CD4-positive, alpha-beta memory T cell (primary cell): Measurements from ENCODE around the gene SMKR1. TPM values are rescaled to one million over a fixed set of nuclear protein-coding genes. Genes with fewer than 3 reads are reported as not detected.
A peak's percentile ranks its signal among the peaks of the same experiment; 100 is the strongest.

Experiments used
- CTCF ChIA-PET: fragments of 350-600 bp; sonication (Branson Sonifier 250); formaldehyde crosslinking; loops from one replicate; lab custom pipeline; 2021; ENCODE audit warnings: inconsistent platforms; ENCODE audit not compliant: partially characterized antibody; lab: Charles Lee
- POLR2A ChIA-PET: fragments of 350-600 bp; sonication (Branson Sonifier 250); formaldehyde crosslinking; loops from one replicate; lab custom pipeline; 2021; ENCODE audit not compliant: partially characterized antibody; lab: Charles Lee
- DNase-seq, 5 donors: peaks; one replicate each; pipeline versions ENCODE4 v3.0.0 to v3.0.0-alpha.2; 2020 to 2022; ENCODE audit warnings: mixed read lengths in 1 of 5
- H3K27ac ChIP-seq: one replicate; pipeline ENCODE4 v1.7.0; 2013; ENCODE audit warnings: low read depth, low read length
- H3K27me3 ChIP-seq: 2 replicates; pipeline ENCODE4 v1.7.0; 2013; ENCODE audit warnings: mild to moderate bottlenecking, low read length, moderate library complexity; ENCODE audit not compliant: insufficient read depth
- H3K36me3 ChIP-seq: 2 replicates; pipeline ENCODE4 v1.7.0; 2013; ENCODE audit warnings: mild to moderate bottlenecking, low read length, moderate library complexity; ENCODE audit not compliant: insufficient read depth
- H3K4me1 ChIP-seq: 2 replicates; pipeline ENCODE4 v1.7.0; 2013; ENCODE audit warnings: mild to moderate bottlenecking, low read length, moderate library complexity; ENCODE audit not compliant: insufficient read depth
- H3K4me3 ChIP-seq, 2 donors: one replicate each; pipeline ENCODE4 v1.7.0; 2013; ENCODE audit warnings: low read length in 2 of 2, mild to moderate bottlenecking in 1 of 2
- H3K9me3 ChIP-seq, 2 donors: one replicate each; pipeline ENCODE4 v1.7.0; 2013; ENCODE audit warnings: low read length in 2 of 2, control low read depth in 1 of 2; ENCODE audit not compliant: control insufficient read depth in 1 of 2
- H3K27ac Mint-ChIP-seq, 7 donors: one replicate each; pipeline ENCODE4 v1.8.0; 2020 to 2021; ENCODE audit warnings: mixed read lengths in 7 of 7, mild to moderate bottlenecking in 6 of 7, inconsistent platforms in 3 of 7, moderate library complexity in 3 of 7
- H3K27me3 Mint-ChIP-seq, 2 donors: one replicate each; pipeline ENCODE4 v1.8.0; 2020 to 2021; ENCODE audit warnings: mixed read lengths in 2 of 2
- H3K36me3 Mint-ChIP-seq, 2 donors: one replicate each; pipeline ENCODE4 v1.8.0; 2020 to 2021; ENCODE audit warnings: mixed read lengths in 2 of 2, inconsistent platforms in 1 of 2, mild to moderate bottlenecking in 1 of 2
- H3K4me1 Mint-ChIP-seq, 4 donors: one replicate each; pipeline ENCODE4 v1.8.0; 2020 to 2021; ENCODE audit warnings: mixed read lengths in 4 of 4, mild to moderate bottlenecking in 1 of 4
- H3K4me3 Mint-ChIP-seq, 8 donors: one replicate each; pipeline ENCODE4 v1.8.0; 2020 to 2021; ENCODE audit warnings: mixed read lengths in 8 of 8, mild to moderate bottlenecking in 7 of 8, moderate library complexity in 6 of 8, inconsistent platforms in 3 of 8
- H3K9me3 Mint-ChIP-seq, 8 donors: one replicate each; pipeline ENCODE4 v1.8.0; 2020 to 2021; ENCODE audit warnings: mixed read lengths in 8 of 8, mild to moderate bottlenecking in 5 of 8, inconsistent platforms in 3 of 8, moderate library complexity in 1 of 8
- intact Hi-C: fragments of 100-400 bp; cut with micrococcal nuclease; formaldehyde crosslinking; loops from one replicate; pipeline ENCODE4 v1.15.1; 2023
- polyA plus RNA-seq, 2 donors: library from polyadenylated mRNA; unstranded; fragments of 300-500 nt; fragmentation: Illumina TruSeq; gene quantifications; one replicate each; pipeline ENCODE4 v1.2.3, GENCODE V29; 2021
- total RNA-seq, 2 experiments: library from RNA; stranded (reverse); gene quantifications; one replicate each; pipeline ENCODE4 v1.2.3, GENCODE V29; 2021

SMKR1 gene
- total and polyA plus RNA-seq, 4 experiments from 2014 or later: 1.2 to 7.9 (median 2.0) TPM

DNA sequence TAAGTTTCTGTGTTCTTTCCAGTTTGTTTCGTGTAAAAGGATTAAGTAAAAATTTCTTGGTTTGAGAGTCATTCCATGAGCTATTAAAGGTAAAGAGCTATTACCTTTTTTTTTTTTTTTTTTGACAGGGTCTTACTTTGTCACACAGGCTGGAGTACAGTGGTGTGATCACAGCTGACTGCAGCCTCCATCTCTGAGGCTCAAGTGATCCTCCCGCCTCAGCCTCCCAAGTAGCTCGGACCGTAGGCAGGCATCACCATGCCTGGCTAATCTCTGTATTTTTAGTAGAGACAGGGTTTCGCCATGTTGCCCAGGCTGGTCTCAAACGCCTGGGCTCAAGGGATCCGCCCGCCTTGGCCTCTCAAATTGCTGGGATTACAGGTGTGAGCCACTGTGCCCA is 1.4 kb downstream of the SMKR1 start:
- DNase-seq: no peak
- POLR2A ChIA-PET: interaction anchor here (0.5 to 2.6 kb wide), 2 partner anchors 108 to 384 kb away, joined by 3 to 11 read pairs; partner anchors contain the start of gene NRF1
- CTCF ChIA-PET: interaction anchor here (0.7 to 1.2 kb wide), 3 partner anchors 70 to 895 kb away, joined by 3 to 5 read pairs (median 3); partner anchors contain the start of gene STRIP2

DNA sequence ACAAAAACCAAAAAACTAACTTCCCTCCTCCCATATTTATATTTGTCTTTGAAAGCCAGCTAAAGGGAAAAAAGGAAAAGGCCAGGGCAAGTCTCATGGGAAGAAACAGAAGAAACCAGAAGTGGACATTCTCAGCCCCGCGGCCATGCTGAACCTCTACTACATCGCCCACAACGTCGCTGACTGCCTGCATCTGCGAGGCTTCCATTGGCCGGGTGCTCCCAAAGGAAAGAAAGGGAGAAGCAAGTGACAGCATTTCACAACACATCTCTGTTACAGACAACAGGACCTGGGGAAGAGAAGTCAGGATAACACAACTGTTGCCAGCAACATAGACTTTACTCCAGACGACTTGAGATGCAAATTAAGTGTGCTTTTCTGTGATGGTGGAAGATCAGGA is 9.9 kb downstream of the SMKR1 start:
- Mint-ChIP-seq H3K9me3 (peaks cover 0 to 1% (median 0%) of the 10 kb centered on the region in 8 donors), H3K36me3 (no peaks in the 10 kb centered on the region), H3K27me3 (no peaks in the 10 kb centered on the region), H3K27ac (peak overlapping the region in 1 of 7 donors; percentile 36), H3K4me1 (no peaks in the 10 kb centered on the region), H3K4me3 (no peak overlapping the region)
- no peak for DNase-seq
- H3K4me1 ChIP-seq: no peaks in the 10 kb centered on the region
- H3K27me3 ChIP-seq: no peaks in the 10 kb centered on the region
- CTCF ChIA-PET: no interaction called here
- no peaks in the 10 kb centered on the region for H3K36me3 ChIP-seq
- no peaks in the 10 kb centered on the region for H3K9me3 ChIP-seq
- intact Hi-C loops: no loop called here
- no peak overlapping the region for H3K27ac ChIP-seq
- POLR2A ChIA-PET: no interaction called here
- no peak overlapping the region for H3K4me3 ChIP-seq

More for the DNA sequence above, 1.4 kb downstream of the SMKR1 start:
- no peak overlapping the region for H3K4me3 ChIP-seq
- H3K27me3 ChIP-seq: no peaks in the 10 kb centered on the region
- no peaks in the 10 kb centered on the region for H3K36me3 ChIP-seq
- peaks cover 6% of the 10 kb centered on the region for H3K4me1 ChIP-seq
- Mint-ChIP-seq H3K36me3 (no peaks in the 10 kb centered on the region), H3K27ac (peak overlapping the region in 6 of 7 donors; percentile 41 to 97 (median 92)), H3K4me1 (peaks cover 6 to 18% (median 12%) of the 10 kb centered on the region in 4 donors), H3K27me3 (no peaks in the 10 kb centered on the region), H3K4me3 (peak overlapping the region; percentile 20 to 91 (median 85)), H3K9me3 (no peaks in the 10 kb centered on the region)
- no peak overlapping the region for H3K27ac ChIP-seq
- intact Hi-C loops: no loop called here
- H3K9me3 ChIP-seq: no peaks in the 10 kb centered on the region

DNA sequence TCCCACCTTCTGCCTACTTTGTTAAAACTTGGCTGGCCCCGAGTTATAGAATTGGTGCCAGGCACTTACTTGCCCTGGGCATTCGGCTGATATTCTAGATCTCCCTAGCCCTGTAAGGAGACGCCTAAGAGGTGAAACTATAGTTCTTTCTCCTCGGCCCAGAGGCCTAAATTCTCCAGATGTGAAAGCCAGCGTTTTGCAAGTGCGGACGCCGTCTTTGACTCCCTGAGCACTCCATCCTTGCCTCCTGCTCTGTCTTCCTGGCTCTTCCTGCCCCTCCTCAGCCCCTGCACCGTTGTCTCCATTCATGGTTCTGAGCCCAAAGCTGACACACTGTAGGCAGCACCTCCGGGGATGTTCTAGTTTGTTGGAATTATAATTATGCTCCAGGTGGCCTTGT is 11.2 kb downstream of the SMKR1 start:
- no peak for DNase-seq
- no peak overlapping the region for H3K4me3 Mint-ChIP-seq
- no peaks in the 10 kb centered on the region for H3K4me1 Mint-ChIP-seq
- ChIA-PET POLR2A (no interaction called here), CTCF (no interaction called here)
- no peaks in the 10 kb centered on the region for H3K4me1 ChIP-seq
- no peak overlapping the region for H3K4me3 ChIP-seq
- H3K36me3 Mint-ChIP-seq: no peaks in the 10 kb centered on the region
- H3K27me3 ChIP-seq: no peaks in the 10 kb centered on the region
- H3K27me3 Mint-ChIP-seq: no peaks in the 10 kb centered on the region
- no peak overlapping the region for H3K27ac ChIP-seq
- H3K9me3 Mint-ChIP-seq: peaks cover 0 to 1% (median 0%) of the 10 kb centered on the region in 8 donors
- intact Hi-C loops: no loop called here
- no peaks in the 10 kb centered on the region for H3K36me3 ChIP-seq
- H3K9me3 ChIP-seq: no peaks in the 10 kb centered on the region
- H3K27ac Mint-ChIP-seq: peak overlapping the region in 2 of 7 donors; percentile 14 to 29

DNA sequence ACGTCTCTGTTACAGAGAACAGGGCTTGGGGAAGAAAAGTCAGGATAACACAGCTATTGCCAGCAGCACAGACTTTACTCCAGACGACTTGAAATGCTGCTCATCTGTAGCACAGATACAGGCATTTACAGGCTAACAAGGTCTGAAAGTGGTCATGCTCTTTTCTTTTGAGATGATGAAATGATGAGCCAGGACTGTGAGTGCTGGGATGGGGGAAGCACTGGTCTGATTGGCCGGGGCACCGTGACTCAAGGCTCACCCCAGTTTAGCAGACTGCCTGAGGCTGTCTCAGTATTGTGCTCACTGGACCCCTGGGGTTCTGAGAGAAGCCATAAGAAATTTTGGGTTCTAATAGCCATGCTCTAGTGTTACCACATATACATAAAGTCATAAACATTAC is 12.4 kb downstream of the SMKR1 start:
- Mint-ChIP-seq H3K27me3 (peaks cover 0 to 1% of the 10 kb centered on the region in 2 donors), H3K4me1 (no peaks in the 10 kb centered on the region), H3K36me3 (no peaks in the 10 kb centered on the region), H3K9me3 (peaks cover 0 to 1% (median 0%) of the 10 kb centered on the region in 8 donors), H3K4me3 (no peak overlapping the region), H3K27ac (no peak overlapping the region)
- Histone ChIP-seq H3K9me3 (no peaks in the 10 kb centered on the region), H3K27me3 (no peaks in the 10 kb centered on the region), H3K36me3 (no peaks in the 10 kb centered on the region), H3K4me1 (no peaks in the 10 kb centered on the region), H3K27ac (no peak overlapping the region), H3K4me3 (no peak overlapping the region)
- intact Hi-C loops: no loop called here
- CTCF ChIA-PET: no interaction called here
- DNase-seq: no peak
- POLR2A ChIA-PET: no interaction called here

DNA sequence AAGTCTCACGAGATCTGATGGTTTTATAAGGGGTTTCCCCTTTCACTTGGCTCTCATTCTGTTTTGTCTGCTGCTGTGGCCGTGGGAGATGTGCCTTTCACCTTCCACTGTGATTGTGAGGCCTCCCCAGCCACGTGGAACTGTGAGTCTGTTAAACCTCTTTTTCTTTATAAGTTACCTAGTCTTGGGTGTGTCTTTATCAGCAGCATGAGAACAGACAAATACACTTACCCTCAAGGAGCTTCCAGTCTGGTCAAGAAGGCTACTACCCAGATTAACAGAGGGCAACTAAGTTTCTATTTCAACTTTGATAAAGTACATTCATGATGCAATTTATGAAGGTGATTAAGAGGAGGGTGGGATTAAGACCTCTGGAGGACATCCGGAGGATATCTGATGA is 13.1 kb downstream of the SMKR1 start:
- Histone ChIP-seq H3K9me3 (no peaks in the 10 kb centered on the region), H3K4me3 (no peak overlapping the region), H3K27ac (no peak overlapping the region), H3K36me3 (no peaks in the 10 kb centered on the region), H3K27me3 (no peaks in the 10 kb centered on the region), H3K4me1 (no peaks in the 10 kb centered on the region)
- POLR2A ChIA-PET: no interaction called here
- peaks cover 2 to 4% of the 10 kb centered on the region in 2 donors for H3K27me3 Mint-ChIP-seq
- intact Hi-C loops: no loop called here
- no peak overlapping the region for H3K27ac Mint-ChIP-seq
- H3K9me3 Mint-ChIP-seq: peaks cover 0 to 1% (median 0%) of the 10 kb centered on the region in 8 donors
- CTCF ChIA-PET: no interaction called here
- no peak overlapping the region for H3K4me3 Mint-ChIP-seq
- no peaks in the 10 kb centered on the region for H3K4me1 Mint-ChIP-seq
- H3K36me3 Mint-ChIP-seq: no peaks in the 10 kb centered on the region
- no peak for DNase-seq

DNA sequence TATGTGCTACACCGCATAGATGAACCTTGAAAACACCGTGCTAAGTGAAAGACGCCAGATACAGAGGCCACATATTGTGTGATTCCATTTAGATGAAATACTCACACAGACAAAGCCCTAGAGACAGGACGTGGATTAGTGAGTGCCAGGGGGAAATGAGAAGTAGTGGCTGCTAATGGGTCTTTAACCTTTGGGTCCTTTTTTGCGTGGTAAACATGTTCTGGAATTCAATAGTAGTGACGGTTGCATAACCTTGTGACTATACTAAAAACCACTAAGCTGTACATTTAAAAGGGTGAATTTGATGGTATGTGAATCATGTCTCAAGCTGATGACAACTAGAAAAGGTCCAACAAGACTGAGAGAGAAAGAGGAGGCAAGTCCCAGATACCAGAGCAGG is 15.6 kb downstream of the SMKR1 start:
- peaks cover 4 to 8% of the 10 kb centered on the region in 2 donors for H3K27me3 Mint-ChIP-seq
- no peak overlapping the region for H3K4me3 Mint-ChIP-seq
- intact Hi-C loops: no loop called here
- ChIA-PET POLR2A (no interaction called here), CTCF (no interaction called here)
- peaks cover 0 to 2% (median 0%) of the 10 kb centered on the region in 8 donors for H3K9me3 Mint-ChIP-seq
- no peak for DNase-seq
- Histone ChIP-seq H3K4me1 (no peaks in the 10 kb centered on the region), H3K27me3 (no peaks in the 10 kb centered on the region), H3K4me3 (no peak overlapping the region), H3K36me3 (no peaks in the 10 kb centered on the region), H3K9me3 (no peaks in the 10 kb centered on the region), H3K27ac (no peak overlapping the region)
- H3K36me3 Mint-ChIP-seq: no peaks in the 10 kb centered on the region
- no peak overlapping the region for H3K27ac Mint-ChIP-seq
- peaks cover 0 to 1% (median 0%) of the 10 kb centered on the region in 4 donors for H3K4me1 Mint-ChIP-seq

DNA sequence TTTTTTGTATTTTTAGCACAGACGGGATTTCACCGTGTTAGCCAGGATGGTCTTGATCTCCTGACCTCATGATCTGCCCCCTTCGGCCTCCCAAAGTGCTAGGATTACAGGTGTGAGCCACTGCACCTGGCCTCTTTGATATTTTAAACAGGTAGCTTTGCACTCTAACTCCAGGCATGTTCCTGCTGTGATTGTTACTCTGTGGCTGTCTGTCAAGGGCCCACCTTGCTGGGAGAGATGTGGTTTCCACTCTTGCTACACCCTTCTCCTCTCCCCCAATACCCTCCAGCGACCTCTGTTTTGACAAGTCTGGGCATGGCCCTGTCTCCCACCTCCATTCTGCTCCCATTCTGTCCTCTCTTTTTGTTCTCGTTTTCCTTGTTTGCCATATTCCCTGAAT is 17.1 kb downstream of the SMKR1 start:
- peaks cover 0 to 1% (median 0%) of the 10 kb centered on the region in 4 donors for H3K4me1 Mint-ChIP-seq
- Histone ChIP-seq H3K27ac (no peak overlapping the region), H3K36me3 (no peaks in the 10 kb centered on the region), H3K27me3 (no peaks in the 10 kb centered on the region), H3K9me3 (no peaks in the 10 kb centered on the region), H3K4me1 (no peaks in the 10 kb centered on the region), H3K4me3 (no peak overlapping the region)
- intact Hi-C loops: no loop called here
- DNase-seq: no peak
- peak overlapping the region in 1 of 7 donors; percentile 19 for H3K27ac Mint-ChIP-seq
- H3K36me3 Mint-ChIP-seq: no peaks in the 10 kb centered on the region
- peaks cover 7 to 8% of the 10 kb centered on the region in 2 donors for H3K27me3 Mint-ChIP-seq
- peaks cover 0 to 2% (median 0%) of the 10 kb centered on the region in 8 donors for H3K9me3 Mint-ChIP-seq
- no peak overlapping the region for H3K4me3 Mint-ChIP-seq
- POLR2A ChIA-PET: no interaction called here
- CTCF ChIA-PET: interaction anchor here (0.6 to 1.2 kb wide), 3 partner anchors 8 to 16 kb away, joined by 3 read pairs; no protein-coding TSS in a partner anchor
